GM12892 (cell line): ENCODE results near the gene EFNB3.
A peak's percentile ranks its signal among the peaks of the same experiment; 100 is the strongest.

Experiments used
- DNase-seq: peaks from one replicate; pipeline ENCODE4 v3.0.0; 2011; ENCODE audit not compliant: insufficient read length
- FAIRE-seq: peaks from 2 replicates; lab custom pipeline; 2011; peaks lifted over from hg19 to GRCh38; lab: Jason Lieb, UNC
- POLR2A ChIP-seq: IDR thresholded peaks from 2 replicates; pipeline ENCODE4 v1.6.1; 2011; ENCODE audit warnings: low read depth, low read length, control low read depth
- POLR2AphosphoS5 ChIP-seq: IDR thresholded peaks from 2 replicates; pipeline ENCODE4 v1.6.1; 2011; ENCODE audit warnings: low read depth, low read length, control low read depth
- TAF1 ChIP-seq: IDR thresholded peaks from 2 replicates; pipeline ENCODE4 v1.6.1; 2011; ENCODE audit warnings: low read depth, mild to moderate bottlenecking, control low read depth, low read length, borderline replicate concordance

EFNB3 gene

GRCh38 chr17:7685533-7686221 lies 19.3 kb upstream of the EFNB3 start:
- TF ChIP-seq POLR2A (peak; percentile 76; the same call in 1 of the 2 replicates), TAF1 (peak; percentile 71; the same call in 1 of the 2 replicates), POLR2AphosphoS5 (peak; percentile 31; the same call in 1 of the 2 replicates)
- DNase-seq (peak; percentile 73), FAIRE-seq (peak; percentile 97)

- TF ChIP-seq POLR2A = peak; percentile 96
- peak; percentile 95 for TF ChIP-seq POLR2AphosphoS5
- TF ChIP-seq TAF1 = peak; percentile 89
- peak; percentile 47 for DNase-seq
- no peak for FAIRE-seq
These were observed 18.6 kb upstream of the EFNB3 start for GRCh38 chr17:7686222-7687071.

- FAIRE-seq (peak; percentile 92), DNase-seq (peak; percentile 71)
- peak; percentile 96 for TF ChIP-seq TAF1
- peak; percentile 99 for TF ChIP-seq POLR2A
- TF ChIP-seq POLR2AphosphoS5 = peak; percentile 99
These were observed 17.7 kb upstream of the EFNB3 start, which contains the start of gene TP53 for GRCh38 chr17:7687072-7687907. TSS of gene TP53 (minus strand) at chr17:7687490. CDS start at chr17:7676594, 10,896 bp downstream.

- TF ChIP-seq TAF1 (peak; percentile 29; the same call in 1 of the 2 replicates), POLR2AphosphoS5 (peak; percentile 72; the same call in 1 of the 2 replicates), POLR2A (peak; percentile 62; the same call in 1 of the 2 replicates)
- peak; percentile 87 for DNase-seq
These were observed 16.8 kb upstream of the EFNB3 start, which contains the start of gene WRAP53 for GRCh38 chr17:7687908-7688807. TSS of gene WRAP53 (plus strand) at chr17:7688477. CDS start at chr17:7688649, 172 bp downstream.

GRCh38 chr17:7688808-7689316 lies 16.1 kb upstream of the EFNB3 start:
- FAIRE-seq (no peak), DNase-seq (no peak)
- TF ChIP-seq TAF1 (no peak), POLR2A (no peak)

More at GRCh38 chr17:7687908-7688807, 16.8 kb upstream of the EFNB3 start, which contains the start of gene WRAP53:
- FAIRE-seq = peak; percentile 95

GRCh38 chr17:7695586-7695985 lies 9.4 kb upstream of the EFNB3 start:
- TF ChIP-seq TAF1 (no peak), POLR2A (no peak), POLR2AphosphoS5 (no peak)
- DNase-seq (no peak), FAIRE-seq (no peak)

- DNase-seq (no peak), FAIRE-seq (no peak)
- TF ChIP-seq POLR2A (no peak), POLR2AphosphoS5 (no peak), TAF1 (no peak)
These were observed 7.0 kb upstream of the EFNB3 start for GRCh38 chr17:7697828-7698588.

GRCh38 chr17:7700510-7700909 lies 4.5 kb upstream of the EFNB3 start:
- FAIRE-seq = no peak
- TF ChIP-seq POLR2A = no peak
- no peak for DNase-seq

- DNase-seq = no peak
- TF ChIP-seq POLR2A = no peak
- TF ChIP-seq POLR2AphosphoS5 = no peak
- TF ChIP-seq TAF1 = no peak
- no peak for FAIRE-seq
These were observed 3.3 kb upstream of the EFNB3 start for GRCh38 chr17:7701681-7702080.

GRCh38 chr17:7702776-7703175 lies 2.2 kb upstream of the EFNB3 start:
- FAIRE-seq = no peak
- DNase-seq = no peak

More at GRCh38 chr17:7702776-7703175, 2.2 kb upstream of the EFNB3 start:
- TF ChIP-seq POLR2AphosphoS5 (no peak), POLR2A (no peak), TAF1 (no peak)
